ENCODE results near the gene SH2B3.

- TF ChIP-seq CTCF (IDR thresholded peaks at IDR 0.05): no peak
- no peak for TF ChIP-seq EZH2 (IDR thresholded peaks at IDR 0.05; ENCODE audit: borderline replicate concordance, insufficient read depth, low read depth, low read length, poor library complexity, severe bottlenecking)
Measured at GRCh38 chr12:111450676-111451075, 45.0 kb downstream of the SH2B3 start.
